Coronary artery (tissue), 2 donors: Measurements from ENCODE around the gene IL11RA.

Experiments
- DNase-seq: peaks from one replicate; pipeline ENCODE4 v3.0.0-alpha.2; 2017; ENCODE audit warnings: low spot score
- H3K27ac ChIP-seq, 2 donors: fragments of 200-600 bp; sonication (generic); one replicate each; pipeline ENCODE4 v1.5.1; 2016 to 2019
- H3K4me3 ChIP-seq: fragments of 200-600 bp; sonication (generic); 2 replicates; pipeline ENCODE4 v1.5.1; 2016; ENCODE audit warnings: mild to moderate bottlenecking, moderate library complexity
- CTCF ChIP-seq: fragments of 200-600 bp; sonication (generic); IDR thresholded peaks from one replicate; pipeline ENCODE4 v1.5.1; 2019; ENCODE audit warnings: antibody characterized with exemption

The IL11RA gene

GRCh38 chr9:34630402-34631154, 21.4 kb upstream of the IL11RA start:
- no peak for TF ChIP-seq CTCF
- H3K4me3 ChIP-seq: no peak overlapping the region
- no peak for DNase-seq
- no peak overlapping the region for H3K27ac ChIP-seq

DNA sequence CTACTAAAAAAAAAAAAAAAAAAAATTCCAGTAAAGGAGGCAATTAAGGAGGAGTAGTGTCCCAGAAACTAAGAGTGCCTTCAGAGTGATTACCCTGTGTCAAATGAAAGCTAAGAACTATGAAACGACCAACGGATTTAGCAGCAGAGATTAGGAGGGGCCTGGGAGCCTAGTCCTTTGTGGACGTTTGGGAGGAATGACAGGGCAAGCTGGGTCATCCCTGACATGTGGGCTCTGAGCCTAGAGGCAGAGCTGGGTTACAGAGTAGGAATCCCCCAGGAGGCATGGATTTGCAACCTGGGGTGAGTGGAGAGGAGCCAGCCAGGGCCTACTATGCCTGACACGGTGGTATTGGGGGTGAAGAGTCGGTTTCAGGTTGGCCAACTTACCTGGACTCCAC, 18.8 kb upstream of the IL11RA start:
- DNase-seq: no peak
- H3K4me3 ChIP-seq: no peak overlapping the region
- TF ChIP-seq CTCF: no peak
- no peak overlapping the region for H3K27ac ChIP-seq

DNA sequence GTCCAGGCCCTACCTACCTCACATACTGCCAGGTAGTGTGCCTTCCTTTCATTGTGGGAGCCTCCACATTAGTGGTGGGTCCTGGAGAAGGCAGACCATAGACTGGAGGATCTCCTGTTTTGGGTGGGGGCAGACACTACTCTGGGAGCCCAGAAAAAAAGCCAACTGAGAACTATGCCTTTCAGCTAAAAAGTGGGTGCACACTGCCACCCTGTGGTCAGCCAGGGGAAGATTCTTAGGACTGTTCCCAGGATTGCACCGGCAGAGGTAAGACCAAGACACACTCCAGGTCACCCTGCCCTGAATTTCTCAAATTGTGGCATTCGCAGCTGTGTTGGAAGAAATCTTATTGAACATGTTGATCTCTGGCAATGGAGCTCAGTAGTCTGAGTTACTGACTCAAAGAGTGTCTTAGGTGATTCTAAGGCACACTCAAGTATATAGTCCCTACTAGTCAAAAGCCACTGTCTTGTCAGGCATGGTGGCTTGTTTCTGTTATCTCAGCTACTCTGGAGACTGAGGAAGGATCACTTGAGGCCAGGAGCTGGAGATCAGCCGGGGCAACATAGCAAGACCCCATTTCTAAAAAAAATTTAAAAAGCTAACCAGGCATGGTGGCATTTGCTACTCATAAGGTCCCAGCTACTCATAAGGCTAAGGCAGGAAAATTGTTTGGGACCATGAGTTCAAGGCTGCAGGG, 18.0 kb upstream of the IL11RA start:
- TF ChIP-seq CTCF: peak; percentile 73
- no peak for DNase-seq
- Histone ChIP-seq H3K27ac (no peak overlapping the region), H3K4me3 (no peak overlapping the region)

GRCh38 chr9:34634551-34635248, 17.3 kb upstream of the IL11RA start:
- no peak overlapping the region for H3K27ac ChIP-seq
- no peak for DNase-seq
- H3K4me3 ChIP-seq: no peak overlapping the region
- TF ChIP-seq CTCF: no peak

DNA sequence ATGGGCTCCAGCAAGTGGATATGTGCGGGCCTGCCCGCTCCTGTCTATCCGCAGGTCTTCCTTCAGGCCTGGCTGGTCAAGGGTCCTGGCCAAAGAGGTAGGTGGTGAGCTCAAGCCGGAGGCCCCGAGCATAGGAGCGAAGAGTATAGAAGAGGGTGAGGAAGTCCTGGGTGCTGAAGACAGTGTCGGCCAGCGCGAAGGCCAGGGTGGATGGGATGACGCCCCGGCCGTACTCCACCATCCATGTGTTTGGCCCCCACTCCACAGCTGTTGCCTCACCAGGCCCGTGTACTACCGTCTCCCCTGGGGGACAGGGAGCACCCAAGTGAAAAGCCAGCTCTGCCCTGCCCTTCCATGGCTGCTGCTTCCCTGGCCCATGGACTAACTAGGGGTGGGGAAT, 16.4 kb upstream of the IL11RA start:
- no peak overlapping the region for H3K27ac ChIP-seq
- no peak for TF ChIP-seq CTCF
- H3K4me3 ChIP-seq: no peak overlapping the region
- DNase-seq: no peak

- Histone ChIP-seq H3K27ac (peak overlapping the region; percentile 79 to 91), H3K4me3 (peak overlapping the region; percentile 77)
- DNase-seq: no peak
- no peak for TF ChIP-seq CTCF
These were observed 15.1 kb upstream of the IL11RA start for GRCh38 chr9:34636791-34637355.
